GM08714 (cell line): Measurements from ENCODE around the gene VPS39.

ENCODE experiments used
- H3K4me3 ChIP-seq: fragments of 200-500 bp; sonication (Bioruptor generic); 2 replicates; pipeline ENCODE4 v1.5.1; 2014; ENCODE audit warnings: mild to moderate bottlenecking, low read length, inconsistent platforms
- ZNF274 ChIP-seq: IDR thresholded peaks from 2 replicates; pipeline ENCODE4 v1.6.1; 2012; ENCODE audit warnings: mild to moderate bottlenecking, low read depth, low read length

The VPS39 gene

DNA sequence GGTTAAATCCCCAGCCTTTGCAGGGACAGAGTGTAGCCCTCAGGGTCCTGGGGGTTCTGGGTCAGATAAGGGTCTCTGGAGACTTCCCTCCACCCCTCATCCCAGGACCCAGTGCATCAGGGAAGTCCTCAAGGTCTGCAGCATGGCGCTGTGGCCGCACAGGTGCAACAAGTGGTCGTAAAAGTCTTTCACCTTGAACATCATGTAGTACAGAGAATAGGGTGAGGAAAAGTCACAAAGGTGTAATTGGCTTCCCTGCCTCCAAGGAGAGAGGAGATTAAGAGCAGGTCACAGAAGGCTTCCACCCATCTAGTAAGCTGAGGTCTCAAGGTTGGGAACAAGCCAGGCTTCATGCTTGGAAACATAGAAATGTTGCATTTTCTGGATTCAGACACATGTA, 84.6 kb downstream of the VPS39 start:
- H3K4me3 ChIP-seq: no peak overlapping the region
- no peak for TF ChIP-seq ZNF274

DNA sequence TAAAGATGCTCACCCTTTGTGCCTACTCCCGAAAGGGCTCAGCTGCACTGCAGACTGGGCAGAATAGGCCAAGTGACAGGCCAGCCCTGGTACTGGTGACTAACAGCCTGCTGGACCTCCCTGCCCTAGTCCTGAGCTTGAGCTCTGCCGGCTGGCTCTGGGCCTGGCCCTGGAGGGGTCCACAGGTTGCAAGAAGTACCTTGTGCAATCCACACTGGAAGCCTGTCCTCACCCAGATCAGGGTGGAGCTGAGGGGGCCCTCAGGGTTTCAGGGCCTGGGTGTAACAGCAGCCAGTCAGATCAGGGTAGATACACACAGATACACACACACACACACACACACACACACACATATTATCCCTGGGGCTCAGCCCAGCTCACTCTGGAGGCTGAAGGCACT, 86.4 kb downstream of the VPS39 start:
- no peak for TF ChIP-seq ZNF274
- H3K4me3 ChIP-seq: no peak overlapping the region

- no peak overlapping the region for H3K4me3 ChIP-seq
- TF ChIP-seq ZNF274: no peak
These were observed 87.1 kb downstream of the VPS39 start for GRCh38 chr15:42121021-42121420.

- no peak for TF ChIP-seq ZNF274
- H3K4me3 ChIP-seq: no peak overlapping the region
These were observed 87.8 kb downstream of the VPS39 start for GRCh38 chr15:42120285-42120684.

DNA sequence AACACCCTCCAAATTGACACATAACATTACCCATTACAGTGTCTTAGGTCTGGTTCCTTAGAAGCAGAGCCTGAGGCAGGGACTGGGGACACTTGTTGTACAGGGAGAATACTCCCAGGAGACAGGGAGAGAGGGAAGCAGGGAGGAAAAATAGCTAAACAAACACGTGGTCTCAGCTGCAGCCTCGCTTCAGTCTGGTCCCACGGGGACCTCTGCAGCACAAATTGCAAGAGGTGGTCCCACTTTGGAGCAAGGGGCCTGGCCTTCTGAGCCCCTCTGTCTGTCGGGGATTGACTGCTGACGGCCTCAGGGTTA, 88.7 kb downstream of the VPS39 start:
- no peak overlapping the region for H3K4me3 ChIP-seq
- no peak for TF ChIP-seq ZNF274

DNA sequence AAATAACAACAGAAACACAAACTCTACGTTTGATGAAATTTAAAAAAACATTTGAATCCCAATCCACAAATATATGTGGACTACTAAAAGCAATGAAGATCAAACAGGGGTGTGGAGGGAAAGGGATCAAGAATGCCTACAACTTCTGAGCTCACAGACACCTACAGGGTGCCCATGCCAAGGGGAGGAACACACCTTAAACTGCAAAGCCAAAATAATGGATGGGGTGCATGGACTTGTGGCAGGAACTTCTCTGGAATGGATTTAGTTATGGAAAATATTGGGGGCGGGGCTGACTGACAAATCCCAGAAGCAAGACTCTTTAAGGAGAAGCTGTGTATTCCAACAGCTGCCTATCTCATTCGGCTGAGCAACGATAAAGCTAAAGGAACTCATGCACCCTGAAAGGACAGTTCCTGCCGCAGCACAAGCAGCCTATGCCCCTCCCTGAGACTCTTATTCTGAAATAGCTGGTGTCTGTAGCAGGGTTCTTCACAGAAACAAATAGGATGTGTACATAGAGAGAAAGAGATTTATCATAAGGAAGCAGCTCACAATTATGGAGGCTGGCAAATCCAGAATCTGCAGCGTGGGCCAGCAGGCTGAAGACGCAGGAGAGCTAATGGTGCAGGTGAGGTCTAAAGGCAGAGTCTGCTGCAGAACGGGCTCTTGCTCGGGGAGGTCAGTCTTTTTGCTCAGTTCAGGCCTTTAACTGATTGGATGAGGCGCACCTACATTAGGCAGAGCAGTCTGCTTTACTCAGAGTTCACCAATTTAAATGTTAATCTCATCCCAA, 89.3 kb downstream of the VPS39 start:
- no peak overlapping the region for H3K4me3 ChIP-seq
- no peak for TF ChIP-seq ZNF274

GRCh38 chr15:42111924-42112323, 96.2 kb downstream of the VPS39 start:
- H3K4me3 ChIP-seq: no peak overlapping the region
- TF ChIP-seq ZNF274: no peak

DNA sequence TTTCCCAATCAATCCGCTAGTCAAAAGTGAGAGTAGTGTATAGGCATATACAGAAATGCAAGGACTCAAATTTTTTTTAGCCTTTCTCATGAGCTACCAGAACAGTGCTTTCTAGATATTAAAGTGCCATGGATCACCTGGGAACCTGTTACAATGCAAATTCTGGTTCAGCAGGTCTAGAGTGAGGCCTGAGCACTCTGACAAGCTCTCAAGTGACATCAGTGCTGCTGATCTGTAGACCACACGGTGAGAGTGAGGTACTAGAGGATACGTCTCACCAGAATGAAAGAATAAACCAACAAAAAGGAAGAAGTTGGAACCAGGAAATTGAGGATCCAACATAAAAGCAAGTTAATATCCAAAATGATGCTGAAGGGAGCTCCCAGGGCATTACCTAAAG, 97.7 kb downstream of the VPS39 start:
- no peak for TF ChIP-seq ZNF274
- no peak overlapping the region for H3K4me3 ChIP-seq

DNA sequence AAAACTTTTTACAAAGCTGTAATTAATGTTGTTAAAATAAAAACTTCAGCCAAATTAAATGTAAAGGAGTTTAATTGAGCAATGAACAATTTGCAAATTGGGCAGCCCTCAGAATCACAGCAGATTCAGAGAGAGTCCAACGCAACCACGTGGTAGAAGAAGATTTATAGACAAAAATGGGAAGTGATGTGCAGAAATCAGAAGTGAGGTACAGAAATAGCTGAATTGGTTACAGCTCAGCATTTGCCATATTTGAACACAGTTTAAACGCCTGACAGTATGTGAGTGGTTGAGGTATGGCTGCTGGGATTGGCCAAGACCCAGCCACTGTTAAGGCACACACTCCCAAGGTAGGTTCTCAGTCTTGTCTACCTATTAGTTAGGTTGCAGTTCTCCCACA, 99.3 kb downstream of the VPS39 start:
- TF ChIP-seq ZNF274: no peak
- H3K4me3 ChIP-seq: no peak overlapping the region
